B cell (primary cell): ENCODE data around the gene EXD3. TPM values are rescaled to one million over a fixed set of nuclear protein-coding genes. Genes with fewer than 3 reads are reported as not detected.
A peak's percentile ranks its signal among the peaks of the same experiment; 100 is the strongest.

ENCODE experiments used
- ATAC-seq: fragments of 200-7000 bp; cut with Tn5 transposase; one replicate; pipeline ENCODE4 v1.10.0; 2021; ENCODE audit warnings: low read depth, mild to moderate bottlenecking, moderate number of reproducible peaks, moderate library complexity
- CTCF ChIA-PET: fragments of 350-600 bp; sonication (Branson Sonifier 250); formaldehyde crosslinking; loops from one replicate; lab custom pipeline; 2021; ENCODE audit warnings: antibody characterized with exemption, inconsistent platforms; lab: Charles Lee
- POLR2A ChIA-PET: fragments of 350-600 bp; sonication (Branson Sonifier 250); formaldehyde crosslinking; loops from one replicate; lab custom pipeline; 2021; ENCODE audit warnings: antibody characterized with exemption; lab: Charles Lee
- DNase-seq: peaks from one replicate; pipeline ENCODE4 v3.0.0; 2013
- H2AFZ ChIP-seq: 2 replicates; pipeline ENCODE4 v1.6.1; 2012; ENCODE audit warnings: mild to moderate bottlenecking, low read depth, low read length; ENCODE audit not compliant: insufficient read depth, poor library complexity, severe bottlenecking
- H3K27ac ChIP-seq, 2 donors: 1 replicate in 1 of 2; 2 replicates in 1 of 2; pipeline ENCODE4 v1.5.1; 2012 to 2013; ENCODE audit warnings: low read length in 2 of 2, mild to moderate bottlenecking in 2 of 2, moderate library complexity in 1 of 2
- H3K27me3 ChIP-seq, 4 experiments: fragments of 200-600 bp in 1 of 4; sonication (generic) in 1 of 4; replicated peaks in 1 of 4; 1 replicate in 2 of 4; 2 replicates in 2 of 4; pipeline versions ENCODE4 v1.6.1 to v1.7.0; 2013 to 2016; ENCODE audit warnings: low read length in 3 of 4, mild to moderate bottlenecking in 2 of 4, mixed read lengths in 1 of 4, moderate library complexity in 1 of 4; ENCODE audit not compliant: insufficient read depth in 4 of 4, control insufficient read depth in 3 of 4; ENCODE audit errors: control extremely low read depth in 1 of 4
- H3K36me3 ChIP-seq, 2 experiments: replicated peaks in 1 of 2; 1 replicate in 1 of 2; 2 replicates in 1 of 2; pipeline versions ENCODE4 v1.6.1 to v1.7.1; 2013; ENCODE audit warnings: low read length in 1 of 2; ENCODE audit not compliant: insufficient read depth in 2 of 2, control insufficient read depth in 1 of 2; ENCODE audit errors: control extremely low read depth in 1 of 2, extremely low read depth in 1 of 2
- H3K4me1 ChIP-seq, 2 donors: fragments of 200-600 bp in 1 of 2; sonication (generic) in 1 of 2; 1 replicate in 1 of 2; 2 replicates in 1 of 2; pipeline versions ENCODE4 v1.5.1 to v1.6.1; 2013 to 2017; ENCODE audit warnings: low read length in 2 of 2; ENCODE audit not compliant: control insufficient read depth in 2 of 2, insufficient read depth in 2 of 2
- H3K4me2 ChIP-seq: replicated peaks from 2 replicates; pipeline ENCODE3; 2012; ENCODE audit warnings: mild to moderate bottlenecking, low read depth, low read length; ENCODE audit not compliant: poor library complexity, severe bottlenecking
- H3K4me3 ChIP-seq, 5 experiments: fragments of 200-600 bp in 1 of 5; sonication (generic) in 1 of 5; 1 replicate in 3 of 5; 2 replicates in 2 of 5; pipeline versions ENCODE4 v1.5.1 to v1.7.0; 2011 to 2016; ENCODE audit warnings: low read length in 4 of 5, mild to moderate bottlenecking in 4 of 5, low read depth in 2 of 5, control low read depth in 1 of 5, moderate library complexity in 1 of 5; ENCODE audit not compliant: insufficient read depth in 1 of 5; ENCODE audit errors: control extremely low read depth in 1 of 5, extremely low read depth in 1 of 5
- H3K79me2 ChIP-seq: fragments of 200-600 bp; sonication (generic); one replicate; pipeline ENCODE4 v1.6.0; 2016; ENCODE audit warnings: low read length; ENCODE audit not compliant: control insufficient read depth, insufficient read depth
- H3K9ac ChIP-seq: fragments of 200-600 bp; sonication (generic); 2 replicates; pipeline ENCODE4 v1.6.1; 2017; ENCODE audit warnings: mild to moderate bottlenecking, low read length, moderate library complexity
- H3K9me3 ChIP-seq, 3 donors: one replicate each; pipeline versions ENCODE4 v1.6.1 to v1.7.1; 2013; ENCODE audit warnings: low read length in 2 of 3; ENCODE audit not compliant: control insufficient read depth in 2 of 3, insufficient read depth in 1 of 3; ENCODE audit errors: control extremely low read depth in 1 of 3
- H4K20me1 ChIP-seq: 2 replicates; pipeline ENCODE4 v1.6.0; 2012; ENCODE audit warnings: mild to moderate bottlenecking, low read length; ENCODE audit not compliant: insufficient read depth, control insufficient read depth, poor library complexity, severe bottlenecking
- H3K27ac Mint-ChIP-seq: one replicate; pipeline ENCODE4 v1.8.0; 2021; ENCODE audit warnings: mixed read lengths
- H3K27me3 Mint-ChIP-seq: one replicate; pipeline ENCODE4 v1.8.0; 2021; ENCODE audit warnings: mixed read lengths
- H3K4me1 Mint-ChIP-seq: one replicate; pipeline ENCODE4 v1.8.0; 2021; ENCODE audit warnings: mixed read lengths
- H3K4me3 Mint-ChIP-seq: one replicate; pipeline ENCODE4 v1.8.0; 2021; ENCODE audit warnings: mixed read lengths
- H3K9me3 Mint-ChIP-seq: one replicate; pipeline ENCODE4 v1.8.0; 2022; ENCODE audit warnings: mixed read lengths; ENCODE audit not compliant: insufficient read depth
- EZH2 ChIP-seq: IDR thresholded peaks from 2 replicates; pipeline ENCODE4 v1.6.1; 2012; ENCODE audit warnings: borderline replicate concordance, low read depth, mild to moderate bottlenecking, moderate library complexity, low read length; ENCODE audit not compliant: insufficient read depth, poor library complexity, severe bottlenecking
- WGBS: methylation state at CpG from one replicate; pipeline ENCODE4 v1.1.5; 2013; ENCODE audit warnings: missing lambda C conversion rate; ENCODE audit not compliant: insufficient coverage; 5-methylcytosine and 5-hydroxymethylcytosine counted together
- intact Hi-C: fragments of 100-400 bp; cut with micrococcal nuclease; formaldehyde crosslinking; loops from one replicate; pipeline ENCODE4 v1.10.0; 2022
- polyA plus RNA-seq: library from polyadenylated mRNA; depleted of rRNA; stranded (reverse); fragments of >200 nt; gene quantifications from 2 replicates; pipeline ENCODE4 v1.2.3, GENCODE V29; 2012
- total RNA-seq, 2 donors: library from RNA; stranded (reverse); fragments of 120-200 nt in 1 of 2; gene quantifications; 1 replicate in 1 of 2; 2 replicates in 1 of 2; pipeline versions ENCODE4 v1.2.3 to v1.2.4, GENCODE V29; 2013 to 2022
- TF ChIP-seq, protein P1 (sequence below): fragments of 200-600 bp; IDR thresholded peaks from one replicate; pipeline ENCODE4 v1.8.0; 2022; ENCODE audit warnings: antibody characterized with exemption, mild to moderate bottlenecking

The EXD3 gene
- total and polyA plus RNA-seq, 2 donors (not counting 1 experiment from before 2014, with no cell fraction given): 22.5 to 23.7 TPM

DNA sequence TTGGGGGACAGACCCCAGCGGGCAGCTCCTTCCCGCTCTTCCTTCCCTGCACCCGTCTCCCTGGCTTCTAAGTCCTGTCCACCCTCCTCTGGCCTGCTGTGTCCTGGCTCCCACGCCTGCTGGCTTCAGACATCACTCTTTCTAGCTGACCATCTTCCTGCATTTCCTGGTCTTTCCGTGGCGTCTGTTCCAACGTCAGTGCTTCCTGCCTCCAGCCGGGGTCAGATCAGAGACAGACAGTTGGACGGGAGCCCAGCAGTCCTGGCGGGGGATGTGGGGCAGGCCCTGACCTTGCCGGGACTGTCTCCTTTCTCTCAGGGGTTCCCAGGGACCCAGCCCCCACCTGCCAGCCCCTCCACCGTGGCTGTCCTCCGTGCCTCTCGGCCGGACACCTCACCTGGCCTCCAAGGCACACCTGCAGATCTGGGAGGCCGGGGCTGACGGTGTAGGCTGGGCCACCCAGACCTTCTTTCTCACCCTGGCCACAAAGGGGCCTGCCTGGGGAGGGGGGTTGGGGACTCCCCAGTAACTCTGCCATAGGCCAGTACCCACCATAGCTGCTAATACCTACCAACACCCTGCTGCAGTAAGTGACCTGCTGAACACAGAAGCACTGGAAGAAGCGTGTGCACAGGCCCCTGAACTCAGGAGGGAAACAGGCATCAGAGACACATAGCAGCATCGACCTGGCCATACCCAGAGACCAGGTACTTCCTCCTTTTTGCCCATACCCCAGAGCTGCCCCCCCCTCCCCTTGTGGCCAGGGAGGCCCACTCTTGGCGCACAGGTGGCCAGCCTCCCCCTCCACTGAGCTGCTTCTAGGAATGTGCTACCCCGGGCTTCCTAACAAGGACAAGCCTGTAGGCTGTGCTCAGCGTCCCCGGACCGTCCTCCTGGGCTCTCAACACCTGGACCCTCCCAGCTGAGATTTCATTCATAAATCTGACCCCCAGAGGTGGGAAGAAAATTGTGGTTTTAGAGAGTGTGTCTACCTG, 126.0 kb downstream of the EXD3 start:
- Histone ChIP-seq H3K4me3 (no peak overlapping the region), H3K9me3 (peaks cover 0 to 33% (median 4%) of the 10 kb centered on the region in 3 donors), H2AFZ (no peak overlapping the region), H3K9ac (no peak overlapping the region), H3K4me2 (peak overlapping the region; percentile 95), H3K27ac (no peak overlapping the region), H3K27me3 (peaks cover 0 to 69% (median 37%) of the 10 kb centered on the region in 4 experiments), H4K20me1 (peaks cover 13% of the 10 kb centered on the region), H3K79me2 (no peaks in the 10 kb centered on the region), H3K36me3 (no peaks in the 10 kb centered on the region), H3K4me1 (peaks cover 40 to 41% of the 10 kb centered on the region in 2 donors)
- Mint-ChIP-seq H3K4me3 (peak overlapping the region; percentile 76), H3K27me3 (peaks cover 32% of the 10 kb centered on the region), H3K9me3 (no peaks in the 10 kb centered on the region), H3K27ac (peak overlapping the region; percentile 63), H3K4me1 (peaks cover 23% of the 10 kb centered on the region)
- ChIA-PET CTCF (interaction anchor here (1.0 to 2.1 kb wide), 3 partner anchors 10 to 24 kb away, joined by 3 to 11 read pairs (median 3); no protein-coding TSS in a partner anchor), POLR2A (no interaction called here)
- intact Hi-C loops: loop anchor here (10.0 kb wide), 1 partner anchor 238 kb away; no protein-coding TSS in a partner anchor
- DNase-seq (no peak), ATAC-seq (no peak)
- no peak for TF ChIP-seq EZH2
- TF ChIP-seq, protein P1, sequence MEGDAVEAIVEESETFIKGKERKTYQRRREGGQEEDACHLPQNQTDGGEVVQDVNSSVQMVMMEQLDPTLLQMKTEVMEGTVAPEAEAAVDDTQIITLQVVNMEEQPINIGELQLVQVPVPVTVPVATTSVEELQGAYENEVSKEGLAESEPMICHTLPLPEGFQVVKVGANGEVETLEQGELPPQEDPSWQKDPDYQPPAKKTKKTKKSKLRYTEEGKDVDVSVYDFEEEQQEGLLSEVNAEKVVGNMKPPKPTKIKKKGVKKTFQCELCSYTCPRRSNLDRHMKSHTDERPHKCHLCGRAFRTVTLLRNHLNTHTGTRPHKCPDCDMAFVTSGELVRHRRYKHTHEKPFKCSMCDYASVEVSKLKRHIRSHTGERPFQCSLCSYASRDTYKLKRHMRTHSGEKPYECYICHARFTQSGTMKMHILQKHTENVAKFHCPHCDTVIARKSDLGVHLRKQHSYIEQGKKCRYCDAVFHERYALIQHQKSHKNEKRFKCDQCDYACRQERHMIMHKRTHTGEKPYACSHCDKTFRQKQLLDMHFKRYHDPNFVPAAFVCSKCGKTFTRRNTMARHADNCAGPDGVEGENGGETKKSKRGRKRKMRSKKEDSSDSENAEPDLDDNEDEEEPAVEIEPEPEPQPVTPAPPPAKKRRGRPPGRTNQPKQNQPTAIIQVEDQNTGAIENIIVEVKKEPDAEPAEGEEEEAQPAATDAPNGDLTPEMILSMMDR: no peak
- 59% methylated on average over 15 of the region's 24 CpGs for WGBS
